HG02763 (cell line): ENCODE measurements around the gene FPGS.
"Not testable (repeated sequence)": the region's sequence is repeated elsewhere in the genome, so short reads cannot be mapped to it uniquely, and the experiment has no call there.

Experiments used
- ATAC-seq: cut with Tn5 transposase; IDR thresholded peaks from one replicate; pipeline ENCODE4 v1.9.1; 2021; ENCODE audit warnings: mild to moderate bottlenecking, moderate library complexity; ENCODE audit not compliant: unreplicated experiment

FPGS gene

GRCh38 chr9:127835991-127836516 lies 33.4 kb downstream of the FPGS start:
- ATAC-seq, result no peak

DNA sequence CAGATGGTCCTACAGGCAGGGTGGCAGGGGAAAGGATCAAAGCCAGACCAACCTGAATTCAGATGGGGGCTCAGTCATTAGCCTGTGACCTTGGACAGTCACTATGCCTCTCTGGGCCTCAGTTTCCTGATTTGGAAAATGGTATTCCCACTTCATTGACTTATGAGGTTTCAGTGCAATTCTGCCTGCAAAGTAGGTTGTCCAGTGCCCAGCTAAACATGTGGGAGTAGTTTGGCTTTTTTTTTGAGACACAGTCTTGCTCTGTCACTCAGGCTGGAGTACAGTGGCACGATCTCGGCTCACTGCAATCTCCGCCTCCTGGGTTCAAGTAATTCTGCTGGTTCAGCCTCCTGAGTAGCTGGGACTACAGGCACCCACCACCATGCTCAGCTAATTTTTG lies 33.9 kb downstream of the FPGS start:
- ATAC-seq, result not testable (repeated sequence)

DNA sequence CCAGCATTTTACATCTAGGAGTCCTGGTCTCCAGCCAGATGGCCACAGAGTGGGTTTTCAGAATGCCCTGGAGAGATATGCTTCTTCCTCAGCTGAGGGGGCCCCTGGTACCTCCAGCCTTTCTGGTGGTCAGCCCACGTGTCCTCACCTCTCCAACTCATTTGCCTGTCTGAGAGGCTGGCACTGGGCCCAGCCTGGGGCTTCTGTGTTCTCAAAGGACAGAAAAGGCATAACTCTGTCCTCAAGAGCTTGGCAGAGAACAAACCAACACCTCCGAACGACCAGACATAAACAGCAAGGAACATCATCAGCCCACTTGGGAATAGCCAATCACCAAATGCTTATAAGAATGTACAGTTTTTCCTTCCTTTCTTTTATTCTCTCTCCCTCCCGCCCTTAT lies 34.7 kb downstream of the FPGS start:
- no peak for ATAC-seq

GRCh38 chr9:127838375-127839078 lies 35.8 kb downstream of the FPGS start:
- no peak for ATAC-seq

GRCh38 chr9:127841087-127841835 lies 38.6 kb downstream of the FPGS start:
- ATAC-seq, result no peak

DNA sequence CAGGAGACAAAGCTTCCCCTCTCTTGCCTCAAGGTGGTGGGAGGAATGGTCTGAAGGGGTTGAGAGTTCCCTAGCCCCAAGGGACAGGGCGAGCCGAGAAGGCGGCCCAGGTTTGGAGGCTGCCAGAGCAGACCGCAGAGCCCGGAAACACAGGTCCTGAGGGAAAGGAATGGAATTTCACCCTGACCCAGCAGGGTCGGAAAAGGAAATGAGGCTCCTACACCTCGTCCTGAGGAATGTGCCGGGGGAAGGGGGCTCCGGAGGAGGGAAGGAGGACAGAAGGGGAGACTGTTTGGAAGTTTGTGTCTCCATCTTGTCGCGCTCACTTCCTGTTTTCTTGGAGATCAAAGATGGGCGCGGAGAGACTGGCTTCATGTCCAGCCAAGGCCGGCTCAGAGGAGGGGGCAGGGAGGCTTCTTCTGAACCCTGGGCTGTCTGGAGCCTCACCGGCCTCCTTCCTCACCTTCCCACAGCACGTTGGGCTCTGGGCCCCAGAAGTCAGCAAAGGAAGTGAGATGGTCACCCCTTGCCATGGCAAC lies 42.2 kb downstream of the FPGS start:
- no peak for ATAC-seq

GRCh38 chr9:127845619-127846018 lies 42.9 kb downstream of the FPGS start:
- ATAC-seq, result not testable (repeated sequence)

- no peak for ATAC-seq
Measured at GRCh38 chr9:127846443-127847177, 43.9 kb downstream of the FPGS start.

GRCh38 chr9:127847178-127847510 lies 44.5 kb downstream of the FPGS start:
- no peak for ATAC-seq

DNA sequence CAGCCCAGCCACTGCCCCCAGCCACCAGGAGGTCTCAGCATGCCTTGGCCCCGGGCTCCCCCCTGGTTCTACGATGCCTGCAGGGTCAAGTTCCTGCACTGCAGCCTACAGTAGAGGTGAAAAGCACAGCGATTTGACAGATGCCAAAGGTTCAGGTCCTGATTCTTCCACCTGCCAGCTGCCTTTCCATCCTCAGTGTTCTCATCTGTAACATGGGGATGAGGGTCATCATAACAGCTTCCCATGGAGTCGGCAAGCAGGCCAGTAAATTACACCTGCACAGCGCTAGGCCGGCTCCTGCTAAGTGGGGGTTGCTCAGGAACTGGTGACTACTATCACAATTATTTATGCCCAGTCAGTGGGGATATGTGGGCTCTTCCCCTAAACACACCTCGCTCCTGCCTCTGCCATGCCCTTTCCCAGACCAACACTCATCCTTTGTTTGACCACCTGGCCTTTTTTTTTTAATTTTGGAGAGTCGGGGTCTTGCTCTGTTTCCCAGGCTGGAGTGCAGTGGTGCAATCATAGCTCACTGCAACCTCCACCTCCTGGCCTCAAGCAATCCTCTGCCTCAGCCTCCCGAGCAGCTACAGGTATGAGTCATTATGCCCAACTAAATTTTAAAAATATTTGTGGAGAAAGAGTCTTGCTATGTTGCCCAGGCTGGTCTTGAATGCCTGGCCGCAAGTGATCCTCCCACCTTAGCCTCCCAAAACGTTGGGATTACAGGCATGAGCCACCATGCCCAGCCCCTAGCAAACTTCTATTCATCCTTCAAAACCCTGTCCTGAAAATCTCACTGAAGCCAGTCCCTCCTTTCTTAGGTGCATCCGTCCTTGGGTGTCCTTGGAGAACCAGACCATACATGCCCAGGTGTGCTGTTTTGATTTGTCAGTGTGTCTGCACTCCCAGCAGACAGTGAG lies 45.4 kb downstream of the FPGS start:
- ATAC-seq, result no peak

- ATAC-seq, result no peak
Measured at GRCh38 chr9:127848756-127849504, 46.2 kb downstream of the FPGS start.

- ATAC-seq, result no peak
Measured at GRCh38 chr9:127850286-127850830, 47.7 kb downstream of the FPGS start.

DNA sequence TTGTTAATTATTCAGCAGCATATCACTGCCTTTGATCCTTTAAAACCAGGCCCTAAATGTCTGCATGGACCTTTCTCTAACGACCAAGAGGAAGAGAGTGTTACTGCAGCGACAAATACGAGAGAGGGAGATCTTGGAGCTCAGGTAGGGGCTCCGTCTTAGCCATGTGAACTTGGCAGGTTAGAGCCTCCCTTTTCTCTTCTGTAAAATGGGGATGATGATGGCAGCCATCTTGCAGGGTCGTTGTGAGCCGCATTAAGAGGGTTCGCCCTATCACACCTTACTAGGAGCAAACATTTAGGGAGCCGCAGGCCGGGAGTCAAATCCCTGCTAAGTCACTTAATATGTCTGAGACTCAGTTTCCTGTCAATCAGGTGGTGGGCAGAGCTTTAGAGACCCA lies 50.1 kb downstream of the FPGS start:
- ATAC-seq, result no peak

- ATAC-seq, result no peak
Measured at GRCh38 chr9:127853312-127854183, 50.9 kb downstream of the FPGS start.

GRCh38 chr9:127854184-127854806 lies 51.6 kb downstream of the FPGS start, which contains the start of gene ENG:
Gene ENG (minus strand): TSS chr9:127854658. CDS start chr9:127854355, 303 bp downstream.
- ATAC-seq, result no peak

- no peak for ATAC-seq
Measured at GRCh38 chr9:127854960-127855359, 52.3 kb downstream of the FPGS start.

GRCh38 chr9:127855522-127855921 lies 52.8 kb downstream of the FPGS start:
- no peak for ATAC-seq
